Stimulated activated naive B cell treated with anti-CD40 and anti-IgM and Interleukin-4, amounts not matched to agents 10 μg/mL and 1 μg/mL and 100 μg/mL, for 72 hours (primary cell): ENCODE data around the gene REEP2.

ENCODE experiments used
- ATAC-seq, 2 donors: fragments of 150-1000 bp; cut with Tn5 transposase; replicated peaks; 2 replicates each; pipeline ENCODE4 v1.10.0; 2021; ENCODE audit warnings: moderate library complexity in 1 of 2
- DNase-seq: peaks from one replicate; pipeline ENCODE4 v3.0.0; 2021
- H3K27ac Mint-ChIP-seq: one replicate; pipeline ENCODE4 v1.8.0; 2022; ENCODE audit warnings: mild to moderate bottlenecking, mixed read lengths
- H3K27me3 Mint-ChIP-seq, 2 donors: one replicate each; pipeline ENCODE4 v1.8.0; 2022; ENCODE audit warnings: mixed read lengths in 2 of 2
- H3K36me3 Mint-ChIP-seq, 2 donors: one replicate each; pipeline ENCODE4 v1.8.0; 2022; ENCODE audit warnings: mixed read lengths in 2 of 2, mild to moderate bottlenecking in 1 of 2
- H3K4me1 Mint-ChIP-seq, 2 donors: one replicate each; pipeline ENCODE4 v1.8.0; 2022; ENCODE audit warnings: mixed read lengths in 2 of 2, mild to moderate bottlenecking in 1 of 2
- H3K4me3 Mint-ChIP-seq, 2 donors: one replicate each; pipeline ENCODE4 v1.8.0; 2022; ENCODE audit warnings: mild to moderate bottlenecking in 2 of 2, mixed read lengths in 2 of 2, moderate library complexity in 1 of 2
- H3K9me3 Mint-ChIP-seq, 2 donors: one replicate each; pipeline ENCODE4 v1.8.0; 2022; ENCODE audit warnings: mixed read lengths in 2 of 2, mild to moderate bottlenecking in 1 of 2

REEP2 gene

DNA sequence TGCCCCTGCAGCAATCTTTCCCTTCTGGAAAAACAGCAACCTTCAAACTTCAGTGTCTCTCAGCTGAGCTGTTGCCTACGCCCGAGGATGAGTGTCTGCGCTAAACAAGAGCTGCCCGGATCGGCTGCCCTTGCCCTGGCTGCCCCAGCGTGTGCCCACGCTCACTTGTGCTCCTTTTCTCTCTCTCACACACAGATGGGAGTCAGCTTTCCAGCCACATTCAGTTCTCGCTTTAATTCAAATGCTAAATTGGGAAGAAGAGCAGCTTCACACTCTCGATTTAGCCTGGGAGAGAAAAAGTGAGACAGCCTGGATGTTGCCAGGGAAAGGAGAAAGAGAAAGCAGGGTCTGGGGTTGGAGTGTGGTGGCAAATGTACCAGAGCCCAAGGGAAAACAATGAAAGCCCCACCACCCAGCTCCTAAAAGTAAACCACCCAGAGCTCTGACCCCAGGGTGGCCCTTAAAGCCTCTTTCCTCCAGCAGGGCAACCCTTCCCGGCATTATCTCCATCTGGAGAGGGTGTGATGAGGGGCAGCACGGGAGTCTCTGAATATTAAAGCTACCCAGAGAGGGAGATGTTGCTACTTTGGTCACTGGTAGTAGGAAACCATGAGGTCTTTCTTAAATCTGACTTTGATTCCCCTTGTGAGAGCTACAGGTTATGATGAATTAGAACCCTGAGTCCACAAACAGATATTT is 16.5 kb downstream of the REEP2 start:
- Mint-ChIP-seq H3K27ac (no peak overlapping the region), H3K27me3 (peaks cover 3 to 6% of the 10 kb centered on the region in 2 donors), H3K9me3 (peaks cover 0 to 2% of the 10 kb centered on the region in 2 donors), H3K4me1 (peaks cover 18 to 30% of the 10 kb centered on the region in 2 donors), H3K36me3 (peaks cover 2 to 6% of the 10 kb centered on the region in 2 donors), H3K4me3 (no peak overlapping the region)
- DNase-seq: no peak
- no peak for ATAC-seq

DNA sequence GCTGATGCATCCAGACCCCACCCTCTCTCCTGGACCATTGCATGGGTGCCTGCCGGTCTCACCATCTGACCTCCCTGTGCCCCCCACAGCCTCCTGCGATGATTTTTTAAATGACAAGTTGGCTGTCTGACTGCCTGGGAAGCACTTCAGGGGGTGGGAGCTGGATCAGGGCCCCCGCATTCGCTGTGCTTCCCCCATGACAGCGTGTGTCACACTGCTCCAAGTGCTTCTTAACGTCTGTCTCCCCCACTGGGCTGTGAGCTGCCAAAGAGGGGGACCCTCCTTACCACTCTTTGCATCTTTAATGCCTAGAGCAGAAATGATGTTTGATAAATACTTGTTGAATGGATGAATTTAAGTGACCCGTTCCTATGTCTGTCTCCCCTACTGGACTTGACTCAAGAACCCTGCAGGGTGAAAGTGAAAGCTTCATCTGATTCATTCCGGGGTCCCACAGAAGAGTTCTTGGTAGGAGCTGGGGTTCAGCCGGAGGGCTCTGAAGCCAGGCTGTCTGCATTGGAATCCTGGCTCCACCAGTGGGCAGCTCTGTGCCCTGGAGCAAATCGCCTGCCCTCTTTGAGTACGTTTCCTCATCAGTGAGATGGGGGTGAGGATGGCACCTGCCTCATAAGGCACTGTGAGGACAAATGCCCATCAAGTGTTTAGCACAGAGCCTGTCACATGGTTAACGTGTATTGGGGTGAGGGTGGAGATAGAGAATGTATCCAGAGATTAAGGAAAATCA is 18.8 kb downstream of the REEP2 start:
- ATAC-seq: no peak

DNA sequence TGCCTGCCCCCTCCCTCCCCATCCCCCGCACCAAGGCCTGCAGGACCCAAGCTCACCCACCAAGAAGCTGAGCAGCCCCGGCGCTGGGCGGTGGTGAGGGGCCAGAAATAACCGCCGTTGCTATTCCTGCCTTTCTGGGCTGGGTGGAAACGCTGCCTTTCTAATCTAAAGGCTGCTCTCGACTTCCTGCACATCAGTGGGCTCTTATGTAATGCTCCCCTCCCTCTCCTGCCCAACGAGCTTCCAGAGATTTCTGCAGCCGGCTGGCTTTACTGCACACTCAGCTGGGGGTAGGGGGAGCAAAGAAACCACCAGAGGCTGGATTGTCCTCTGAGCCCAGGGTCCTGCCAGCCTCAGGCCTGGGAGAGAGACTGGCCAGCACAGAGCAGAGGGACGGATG is 19.5 kb downstream of the REEP2 start:
- Mint-ChIP-seq H3K9me3 (peaks cover 0 to 2% of the 10 kb centered on the region in 2 donors), H3K4me3 (no peak overlapping the region), H3K27me3 (peaks cover 0 to 3% of the 10 kb centered on the region in 2 donors), H3K36me3 (peaks cover 2 to 6% of the 10 kb centered on the region in 2 donors), H3K27ac (no peak overlapping the region), H3K4me1 (peaks cover 32 to 49% of the 10 kb centered on the region in 2 donors)
- DNase-seq (no peak), ATAC-seq (no peak)

More for the DNA sequence above, 18.8 kb downstream of the REEP2 start:
- H3K4me1 Mint-ChIP-seq: peaks cover 32 to 46% of the 10 kb centered on the region in 2 donors
- peaks cover 2 to 6% of the 10 kb centered on the region in 2 donors for H3K36me3 Mint-ChIP-seq
- H3K9me3 Mint-ChIP-seq: peaks cover 0 to 2% of the 10 kb centered on the region in 2 donors
- peak overlapping the region; percentile 76 for H3K27ac Mint-ChIP-seq
- no peak overlapping the region for H3K4me3 Mint-ChIP-seq
- H3K27me3 Mint-ChIP-seq: peaks cover 0 to 3% of the 10 kb centered on the region in 2 donors
- no peak for DNase-seq

DNA sequence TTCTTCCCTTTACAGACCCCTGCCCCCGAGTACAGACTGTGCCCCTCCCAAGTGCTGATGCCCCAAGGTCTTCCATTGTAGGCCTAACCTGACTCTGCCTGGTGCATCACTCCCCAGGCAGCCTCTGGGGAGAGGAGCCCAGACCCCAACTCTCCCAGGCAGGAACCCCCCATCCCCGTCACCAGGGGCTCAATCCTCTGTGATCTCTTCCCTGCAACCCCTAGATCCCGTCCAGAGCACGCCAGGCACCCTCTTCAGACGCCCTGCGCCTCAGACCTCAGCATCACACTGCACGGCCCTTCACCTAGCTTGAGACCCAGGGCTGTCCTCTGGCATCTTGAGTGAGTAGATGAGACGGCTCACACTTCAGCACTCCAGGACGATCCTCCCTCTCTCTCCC is 20.0 kb downstream of the REEP2 start:
- Mint-ChIP-seq H3K36me3 (peaks cover 2 to 6% of the 10 kb centered on the region in 2 donors), H3K27me3 (peaks cover 0 to 3% of the 10 kb centered on the region in 2 donors), H3K27ac (peak overlapping the region; percentile 99), H3K4me3 (peak overlapping the region; percentile 74 to 78), H3K4me1 (peaks cover 35 to 54% of the 10 kb centered on the region in 2 donors), H3K9me3 (peaks cover 0 to 2% of the 10 kb centered on the region in 2 donors)
- ATAC-seq (peak; percentile 14 to 19), DNase-seq (no peak)

DNA sequence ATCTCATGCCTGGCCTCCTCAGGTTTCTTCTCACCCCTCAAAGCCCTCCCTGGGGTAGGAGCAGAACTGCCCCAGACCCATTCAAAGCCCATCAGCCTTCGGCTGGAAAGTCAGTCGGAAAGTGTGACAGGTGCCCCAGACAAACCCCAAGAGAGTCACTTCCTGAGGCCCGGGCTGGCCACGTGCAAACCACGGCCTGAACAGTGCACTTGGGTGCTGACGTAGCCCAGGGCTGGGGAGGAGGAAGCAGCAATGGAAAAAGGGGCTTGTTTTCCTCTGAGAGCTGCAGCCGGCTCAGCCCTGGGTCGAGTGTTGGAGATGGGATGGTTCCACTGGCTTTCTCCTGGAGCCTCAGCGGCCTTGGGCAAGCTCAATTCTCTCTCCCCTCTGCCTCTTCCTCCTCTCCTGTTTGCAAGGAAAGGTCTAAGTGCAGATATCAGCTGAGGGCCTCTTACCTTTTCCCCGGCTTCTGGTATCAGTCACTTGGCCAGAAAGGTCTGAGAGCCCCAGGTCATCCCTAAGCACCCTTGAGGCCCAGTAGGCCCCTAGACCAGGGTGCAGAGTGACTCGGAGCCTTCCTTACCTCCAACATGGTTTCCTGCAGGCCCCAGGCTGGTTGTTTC is 20.6 kb downstream of the REEP2 start:
- Mint-ChIP-seq H3K27me3 (peaks cover 0 to 3% of the 10 kb centered on the region in 2 donors), H3K9me3 (peaks cover 0 to 2% of the 10 kb centered on the region in 2 donors), H3K4me3 (peak overlapping the region; percentile 74 to 78), H3K36me3 (peaks cover 2 to 6% of the 10 kb centered on the region in 2 donors), H3K27ac (peak overlapping the region; percentile 99), H3K4me1 (peaks cover 36 to 55% of the 10 kb centered on the region in 2 donors)
- ATAC-seq: peak; percentile 69 to 74
- DNase-seq: peak; percentile 76

DNA sequence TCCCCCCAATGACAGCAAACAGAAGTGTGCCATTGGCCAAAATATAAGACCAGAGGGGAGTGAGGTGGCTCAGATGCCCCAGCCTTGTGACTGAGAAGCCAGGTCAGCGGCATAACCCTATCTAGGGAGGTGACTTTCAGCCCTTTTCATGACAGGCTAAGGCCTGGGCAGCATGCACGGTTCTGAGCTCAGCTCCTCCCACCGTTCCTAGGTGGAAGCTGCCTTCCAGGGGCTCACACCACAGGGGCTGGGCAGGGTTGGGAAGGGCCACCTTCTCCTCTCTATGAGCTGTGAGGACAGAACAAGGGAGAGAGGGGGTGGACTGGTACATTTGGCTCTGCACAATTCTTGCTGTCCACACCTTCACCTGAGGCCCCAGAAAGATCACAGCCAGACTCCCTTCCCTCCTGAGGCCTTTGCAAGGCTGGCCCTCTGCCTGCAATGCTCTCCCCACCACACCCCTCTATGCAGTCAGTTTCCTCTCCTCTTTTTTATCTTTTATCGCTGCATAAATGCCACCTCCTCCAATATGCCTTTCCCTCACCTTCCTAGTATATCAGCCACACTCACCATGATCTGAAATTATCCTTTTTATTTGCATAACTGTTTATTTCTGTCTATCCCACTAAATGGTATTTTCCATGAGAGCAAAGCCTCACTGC is 21.3 kb downstream of the REEP2 start:
- ATAC-seq (no peak), DNase-seq (no peak)
- peaks cover 0 to 3% of the 10 kb centered on the region in 2 donors for H3K27me3 Mint-ChIP-seq
- peaks cover 36 to 55% of the 10 kb centered on the region in 2 donors for H3K4me1 Mint-ChIP-seq
- H3K27ac Mint-ChIP-seq: peak overlapping the region; percentile 99
- peaks cover 2 to 6% of the 10 kb centered on the region in 2 donors for H3K36me3 Mint-ChIP-seq
- H3K9me3 Mint-ChIP-seq: peaks cover 0 to 2% of the 10 kb centered on the region in 2 donors
- H3K4me3 Mint-ChIP-seq: peak overlapping the region in 1 of 2 donors; percentile 8

DNA sequence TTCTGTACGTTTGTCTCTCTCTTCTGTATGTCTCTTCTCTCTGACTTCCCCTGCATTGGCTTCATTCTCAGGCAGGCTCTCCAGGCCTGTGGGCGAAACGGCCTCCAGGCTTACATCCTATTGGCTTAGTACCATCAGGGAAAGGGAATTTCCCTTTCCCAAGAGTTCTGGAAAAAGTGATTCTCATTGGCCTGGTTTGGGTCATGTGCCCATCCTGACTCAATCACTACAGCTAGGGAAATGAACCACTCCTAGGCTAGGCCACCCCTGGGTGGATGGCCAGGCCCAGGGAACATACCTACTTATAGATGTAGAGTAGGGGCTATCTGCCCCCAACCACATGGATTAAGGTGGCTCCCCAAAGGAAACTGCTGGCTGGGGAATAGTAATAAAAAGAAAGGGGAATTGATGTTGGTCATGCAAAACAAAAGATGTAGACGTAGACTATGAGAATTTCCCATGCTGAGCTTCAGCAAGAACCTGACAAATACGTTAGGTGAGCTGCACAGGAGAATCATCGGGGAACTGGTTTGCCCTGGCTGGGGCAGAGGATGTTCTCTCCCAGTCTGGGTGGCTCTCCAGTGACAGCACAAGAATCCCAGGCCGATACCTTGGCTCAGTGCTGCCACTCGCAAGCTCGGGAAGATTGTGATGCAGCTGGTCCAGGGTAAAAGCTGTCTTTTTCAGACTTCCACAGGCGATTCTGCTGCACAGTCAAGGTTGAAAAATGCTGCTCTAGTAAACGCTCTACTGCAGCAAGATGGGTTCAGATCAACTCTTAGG is 22.7 kb downstream of the REEP2 start:
- Mint-ChIP-seq H3K27me3 (peaks cover 0 to 3% of the 10 kb centered on the region in 2 donors), H3K27ac (no peak overlapping the region), H3K4me3 (no peak overlapping the region), H3K36me3 (peaks cover 2 to 7% of the 10 kb centered on the region in 2 donors), H3K9me3 (peaks cover 0 to 2% of the 10 kb centered on the region in 2 donors), H3K4me1 (peaks cover 38 to 63% of the 10 kb centered on the region in 2 donors)
- ATAC-seq (no peak), DNase-seq (no peak)

DNA sequence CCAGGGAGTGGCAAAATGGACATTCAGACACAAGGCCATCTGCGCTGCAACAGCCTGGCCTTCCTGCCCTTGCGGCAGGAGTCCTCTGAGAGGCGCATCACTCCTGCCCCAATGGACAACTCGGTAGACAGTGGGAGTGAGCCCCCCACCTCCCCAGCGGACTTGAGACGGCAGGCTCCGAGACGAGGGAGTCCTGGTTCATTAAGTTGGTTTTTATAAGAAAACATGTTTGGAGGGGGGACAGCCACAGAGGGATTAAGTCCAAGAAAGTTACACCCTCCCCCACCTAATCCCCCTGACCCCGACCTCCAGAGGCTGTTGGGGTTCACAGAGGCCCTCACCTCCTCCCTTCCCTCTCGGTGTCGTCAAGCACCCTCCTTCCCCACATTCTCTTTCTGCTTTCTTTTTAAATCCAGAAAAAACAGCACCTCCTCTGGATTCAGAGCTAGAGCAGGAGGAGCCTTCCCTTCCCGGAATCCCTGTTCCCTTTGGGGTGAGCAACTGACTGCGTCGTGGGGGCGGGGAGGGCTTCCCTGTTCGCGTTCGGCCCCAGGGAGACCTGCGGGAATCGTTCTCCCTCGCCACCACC is 24.7 kb downstream of the REEP2 start:
- ATAC-seq (no peak), DNase-seq (no peak)
- peaks cover 52 to 71% of the 10 kb centered on the region in 2 donors for H3K4me1 Mint-ChIP-seq
- peak overlapping the region; percentile 87 to 89 for H3K4me3 Mint-ChIP-seq
- H3K36me3 Mint-ChIP-seq: peaks cover 19 to 27% of the 10 kb centered on the region in 2 donors
- H3K27me3 Mint-ChIP-seq: peaks cover 0 to 3% of the 10 kb centered on the region in 2 donors
- peak overlapping the region; percentile 96 for H3K27ac Mint-ChIP-seq
- H3K9me3 Mint-ChIP-seq: peaks cover 0 to 2% of the 10 kb centered on the region in 2 donors

DNA sequence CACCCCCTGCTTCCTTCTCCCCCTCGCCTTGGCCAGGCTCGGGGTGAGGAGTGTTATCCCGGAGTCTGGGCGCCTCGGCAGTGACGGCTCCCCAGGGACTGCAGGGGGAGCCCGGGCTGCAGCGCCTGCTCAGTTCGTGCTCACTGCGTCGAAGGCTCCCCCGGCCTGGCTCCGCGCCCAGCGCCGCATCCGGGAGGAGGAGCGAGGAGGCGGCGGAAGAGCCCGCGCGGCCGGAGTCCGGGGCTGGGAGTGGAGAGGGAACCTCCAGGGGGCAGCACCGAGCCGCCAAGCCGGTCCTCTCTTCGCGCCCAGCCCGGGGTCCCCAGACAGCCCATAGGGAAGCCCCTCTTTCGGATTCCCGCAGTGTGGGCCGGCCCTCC is 25.1 kb downstream of the REEP2 start:
- peak overlapping the region; percentile 87 to 89 for H3K4me3 Mint-ChIP-seq
- ATAC-seq: peak; percentile 58 to 67
- H3K27ac Mint-ChIP-seq: peak overlapping the region; percentile 96
- H3K36me3 Mint-ChIP-seq: peaks cover 21 to 28% of the 10 kb centered on the region in 2 donors
- DNase-seq: peak; percentile 94
- peaks cover 0 to 3% of the 10 kb centered on the region in 2 donors for H3K27me3 Mint-ChIP-seq
- H3K9me3 Mint-ChIP-seq: peaks cover 0 to 2% of the 10 kb centered on the region in 2 donors
- peaks cover 49 to 70% of the 10 kb centered on the region in 2 donors for H3K4me1 Mint-ChIP-seq

DNA sequence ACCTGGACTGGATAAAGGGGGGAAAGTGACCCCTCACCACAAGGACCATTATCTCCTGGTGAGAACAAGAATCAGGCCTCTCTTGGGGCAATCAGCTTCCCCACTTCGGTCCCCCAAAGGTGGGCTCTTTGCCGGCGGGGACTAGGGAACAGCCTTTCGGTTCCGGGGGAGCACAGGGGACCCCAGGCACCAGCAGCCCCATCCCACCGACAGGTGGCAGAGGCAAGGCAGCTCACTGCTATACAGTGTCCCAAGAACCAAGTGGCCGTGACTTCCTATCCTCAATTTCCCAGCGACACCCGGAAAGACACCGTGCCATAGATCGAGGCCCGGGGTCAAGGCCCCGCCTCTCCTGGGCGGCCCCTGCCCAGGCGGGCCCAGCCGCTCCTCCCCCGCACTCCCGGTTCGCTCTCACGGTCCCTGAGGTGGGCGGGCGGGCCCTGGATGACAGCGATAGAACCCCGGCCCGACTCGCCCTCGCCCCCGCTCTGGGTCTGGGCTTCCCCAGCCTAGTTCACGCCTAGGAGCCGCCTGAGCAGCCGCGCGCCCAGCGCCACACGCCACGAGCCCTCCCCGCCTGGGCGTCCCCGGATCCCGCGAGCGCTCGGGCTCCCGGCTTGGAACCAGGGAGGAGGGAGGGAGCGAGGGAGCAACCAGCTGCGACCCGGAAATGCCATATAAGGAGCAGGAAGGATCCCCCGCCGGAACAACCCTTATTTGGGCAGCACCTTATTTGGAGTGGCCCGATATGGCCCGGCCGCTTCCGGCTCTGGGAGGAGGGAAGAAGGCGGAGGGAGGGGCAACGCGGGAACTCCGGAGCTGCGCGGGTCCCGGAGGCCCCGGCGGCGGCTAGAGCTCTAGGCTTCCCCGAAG is 25.8 kb downstream of the REEP2 start:
- H3K4me1 Mint-ChIP-seq: peaks cover 43 to 64% of the 10 kb centered on the region in 2 donors
- H3K27ac Mint-ChIP-seq: peak overlapping the region; percentile 96
- H3K36me3 Mint-ChIP-seq: peaks cover 19 to 25% of the 10 kb centered on the region in 2 donors
- H3K9me3 Mint-ChIP-seq: no peaks in the 10 kb centered on the region
- no peaks in the 10 kb centered on the region for H3K27me3 Mint-ChIP-seq
- H3K4me3 Mint-ChIP-seq: peak overlapping the region; percentile 87 to 89
- peak; percentile 74 to 77 for ATAC-seq
- peak; percentile 96 for DNase-seq

DNA sequence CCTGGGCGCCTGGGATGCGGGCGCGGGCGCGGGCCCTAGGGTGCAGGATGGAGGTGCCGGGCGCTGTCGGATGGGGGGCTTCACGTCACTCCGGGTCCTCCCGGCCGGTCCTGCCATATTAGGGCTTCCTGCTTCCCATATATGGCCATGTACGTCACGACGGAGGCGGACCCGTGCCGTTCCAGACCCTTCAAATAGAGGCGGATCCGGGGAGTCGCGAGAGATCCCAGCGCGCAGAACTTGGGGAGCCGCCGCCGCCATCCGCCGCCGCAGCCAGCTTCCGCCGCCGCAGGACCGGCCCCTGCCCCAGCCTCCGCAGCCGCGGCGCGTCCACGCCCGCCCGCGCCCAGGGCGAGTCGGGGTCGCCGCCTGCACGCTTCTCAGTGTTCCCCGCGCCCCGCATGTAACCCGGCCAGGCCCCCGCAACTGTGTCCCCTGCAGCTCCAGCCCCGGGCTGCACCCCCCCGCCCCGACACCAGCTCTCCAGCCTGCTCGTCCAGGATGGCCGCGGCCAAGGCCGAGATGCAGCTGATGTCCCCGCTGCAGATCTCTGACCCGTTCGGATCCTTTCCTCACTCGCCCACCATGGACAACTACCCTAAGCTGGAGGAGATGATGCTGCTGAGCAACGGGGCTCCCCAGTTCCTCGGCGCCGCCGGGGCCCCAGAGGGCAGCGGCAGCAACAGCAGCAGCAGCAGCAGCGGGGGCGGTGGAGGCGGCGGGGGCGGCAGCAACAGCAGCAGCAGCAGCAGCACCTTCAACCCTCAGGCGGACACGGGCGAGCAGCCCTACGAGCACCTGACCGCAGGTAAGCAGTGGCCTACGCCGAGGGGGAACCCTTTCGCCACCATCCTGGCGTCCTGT is 26.6 kb downstream of the REEP2 start, which contains the start of gene EGR1:
TSS of gene EGR1 (plus strand) at position 219 of the 864 bp plus-strand sequence. CDS start at position 502, 283 bp downstream.
- DNase-seq: peak; percentile 90
- peak within 1 kb of the TSS; percentile 96 for H3K27ac Mint-ChIP-seq
- H3K9me3 Mint-ChIP-seq: no peaks in the 10 kb centered on the region
- H3K4me1 Mint-ChIP-seq: peaks cover 41 to 55% of the 10 kb centered on the region in 2 donors
- H3K27me3 Mint-ChIP-seq: no peaks in the 10 kb centered on the region
- peak; percentile 67 to 70 for ATAC-seq
- peaks cover 19 to 25% of the 10 kb centered on the region in 2 donors for H3K36me3 Mint-ChIP-seq
- peak within 1 kb of the TSS; percentile 87 to 89 for H3K4me3 Mint-ChIP-seq
